Erythroblast (primary cell): ENCODE measurements around the gene CACTIN.
"Not testable (repeated sequence)": the region's sequence is repeated elsewhere in the genome, so short reads cannot be mapped to it uniquely, and the experiment has no call there.

Experiments
- DNase-seq, 2 experiments: peaks; one replicate each; lab custom pipeline; 2025; lab: John Stamatoyannopoulos, UW
- GATA1 ChIP-seq: IDR thresholded peaks from 2 replicates; pipeline ENCODE4 v1.6.1; 2011; ENCODE audit warnings: low read depth, mild to moderate bottlenecking, control low read depth, low read length, moderate library complexity
- POLR2A ChIP-seq: IDR thresholded peaks from 2 replicates; pipeline ENCODE4 v1.6.1; 2011; ENCODE audit warnings: mild to moderate bottlenecking, low read length

The CACTIN gene

DNA sequence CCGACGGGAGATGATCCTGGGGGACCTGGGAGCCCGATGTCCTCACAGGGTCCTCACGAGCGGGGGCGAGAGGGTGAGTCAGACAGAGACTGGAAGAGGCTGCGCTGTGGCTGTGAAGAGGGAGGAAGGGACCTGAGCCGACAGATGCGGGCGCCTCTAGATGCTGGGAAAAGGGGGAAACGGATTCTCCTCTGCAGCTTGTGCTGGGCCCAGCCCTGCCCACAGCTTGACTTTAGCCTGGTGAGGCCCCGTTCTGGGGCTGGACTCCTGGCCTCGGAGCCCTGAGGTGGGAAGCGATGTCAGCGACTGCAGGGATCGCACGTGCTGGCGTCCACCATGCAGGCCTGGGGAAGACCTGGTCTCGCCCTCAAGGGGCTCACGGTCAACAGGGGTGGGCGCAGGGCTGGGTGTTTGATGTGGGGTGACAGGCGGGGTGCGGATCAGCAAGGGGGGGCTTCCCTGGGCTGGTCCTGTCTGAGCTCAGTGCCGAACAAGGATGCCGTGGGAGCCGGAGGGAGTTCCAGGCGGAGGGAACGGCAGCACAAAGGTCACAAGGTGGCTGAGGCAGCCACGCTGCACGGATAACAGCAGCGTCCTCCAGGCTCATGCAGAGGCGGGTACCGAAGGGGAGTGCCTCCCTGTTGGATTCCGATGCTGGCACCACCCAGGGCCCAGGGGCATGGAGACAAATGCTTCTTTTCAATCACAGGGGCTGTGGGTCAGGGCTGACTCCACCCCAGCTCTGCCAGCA, 41.9 kb upstream of the CACTIN start:
- TF ChIP-seq GATA1: no peak
- TF ChIP-seq POLR2A: no peak
- DNase-seq: no peak

DNA sequence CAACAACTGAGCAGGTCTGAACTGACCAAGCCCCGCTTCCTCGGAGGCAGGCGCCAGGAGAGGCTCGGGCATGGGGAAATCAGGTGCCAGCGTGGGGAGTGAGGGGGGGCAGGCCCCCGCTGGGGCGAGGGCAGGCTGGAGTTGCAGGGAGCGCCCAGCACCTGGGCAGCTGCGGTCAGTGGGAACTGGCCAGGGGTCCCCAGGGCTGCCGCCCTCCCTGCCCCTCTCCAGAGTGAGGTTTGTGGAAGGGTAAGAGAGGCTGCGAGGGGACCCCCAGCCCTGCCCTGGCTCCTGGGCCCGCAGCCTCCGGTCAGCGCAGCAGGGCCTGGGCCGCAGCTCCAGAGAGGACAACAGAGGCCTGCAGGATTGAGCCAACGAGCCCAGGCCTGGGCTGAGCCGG, 41.2 kb upstream of the CACTIN start:
- TF ChIP-seq GATA1 (no peak), POLR2A (no peak)
- no peak for DNase-seq

DNA sequence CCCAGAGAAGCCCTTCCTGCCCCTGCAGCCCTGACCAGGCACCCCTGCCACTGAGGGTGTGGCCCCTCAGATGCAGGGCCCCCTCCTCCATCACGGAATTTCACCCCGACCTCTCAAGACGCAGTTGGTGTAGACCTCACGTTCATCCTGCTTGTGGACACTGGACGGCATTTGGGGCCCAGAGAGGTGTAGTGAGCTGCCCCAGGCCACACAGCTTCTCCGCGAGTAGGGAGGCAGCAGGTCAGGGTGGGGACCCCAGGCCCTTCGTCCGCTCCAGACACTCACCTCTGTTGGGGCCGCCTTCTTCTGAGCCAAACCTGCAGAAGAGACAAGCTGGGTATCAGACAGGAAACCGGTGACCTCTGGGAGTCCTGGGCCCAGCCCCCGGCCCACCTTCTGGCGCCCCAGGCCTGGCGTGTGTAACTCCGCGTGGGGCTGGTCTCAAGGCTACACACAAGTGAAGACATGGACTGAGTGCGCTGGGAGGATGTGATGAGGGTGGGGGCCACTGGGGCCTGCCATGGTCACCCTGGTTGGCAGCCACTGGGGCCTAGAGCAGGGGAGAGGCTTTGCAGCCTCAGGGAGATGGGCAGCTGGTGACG, 40.5 kb upstream of the CACTIN start:
- no peak for DNase-seq

DNA sequence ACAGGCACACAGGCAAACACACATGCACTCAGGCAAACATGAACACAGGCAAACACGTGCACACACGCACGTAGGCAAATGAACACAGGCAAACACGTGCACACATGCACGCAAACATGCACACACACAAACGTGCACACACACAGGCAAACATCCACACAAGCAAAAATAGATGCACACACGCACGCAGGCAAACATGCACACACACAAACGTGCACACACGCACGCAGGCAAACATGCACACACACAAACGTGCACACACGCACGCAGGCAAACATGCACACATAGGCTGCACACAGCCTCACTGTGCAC, 39.9 kb upstream of the CACTIN start:
- not testable (repeated sequence) for DNase-seq

More for the DNA sequence above, 40.5 kb upstream of the CACTIN start:
- TF ChIP-seq GATA1: no peak
- TF ChIP-seq POLR2A: no peak

DNA sequence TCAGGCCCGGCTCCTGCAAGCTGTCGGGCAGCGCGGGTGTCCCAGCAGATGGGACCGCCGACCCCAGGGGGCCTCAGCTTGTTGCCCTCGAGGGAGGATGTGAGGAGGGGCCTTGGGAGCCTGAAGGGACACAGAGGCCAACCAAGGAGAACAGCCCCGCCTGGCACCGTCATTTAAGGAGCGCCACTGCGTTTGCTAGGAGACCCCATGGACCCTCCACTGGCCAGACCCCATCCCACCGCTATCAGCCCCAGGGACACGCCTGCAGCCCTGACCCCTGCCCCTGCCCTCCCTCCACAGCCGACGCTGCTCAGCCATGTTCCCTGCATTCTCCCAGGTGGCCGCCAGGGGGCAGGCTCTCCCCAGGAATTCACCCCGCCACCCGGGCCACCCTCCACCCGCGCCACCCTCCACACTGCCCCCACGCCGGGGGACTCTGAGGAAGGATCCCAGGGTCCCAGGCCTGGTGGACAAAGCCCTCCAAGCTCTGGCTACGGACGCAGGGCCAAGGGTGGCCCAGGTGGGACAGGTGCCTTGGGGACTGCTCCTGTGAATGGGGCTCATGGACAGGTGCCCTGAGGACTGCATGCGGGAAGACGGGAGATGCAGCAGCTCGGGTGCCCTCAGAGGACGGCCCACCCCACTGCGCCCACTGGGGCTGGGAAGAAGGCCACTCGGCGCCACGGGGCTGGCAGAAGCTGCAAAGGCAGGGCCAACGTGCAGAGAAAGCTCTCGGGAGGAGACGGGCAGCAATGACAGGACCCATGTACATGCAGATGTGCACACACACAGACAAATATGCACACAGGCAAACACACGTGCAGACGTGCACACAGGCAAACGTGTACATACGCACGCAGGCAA, 39.3 kb upstream of the CACTIN start:
- peak; percentile 47 to 80 for DNase-seq
- no peak for TF ChIP-seq POLR2A
- no peak for TF ChIP-seq GATA1

DNA sequence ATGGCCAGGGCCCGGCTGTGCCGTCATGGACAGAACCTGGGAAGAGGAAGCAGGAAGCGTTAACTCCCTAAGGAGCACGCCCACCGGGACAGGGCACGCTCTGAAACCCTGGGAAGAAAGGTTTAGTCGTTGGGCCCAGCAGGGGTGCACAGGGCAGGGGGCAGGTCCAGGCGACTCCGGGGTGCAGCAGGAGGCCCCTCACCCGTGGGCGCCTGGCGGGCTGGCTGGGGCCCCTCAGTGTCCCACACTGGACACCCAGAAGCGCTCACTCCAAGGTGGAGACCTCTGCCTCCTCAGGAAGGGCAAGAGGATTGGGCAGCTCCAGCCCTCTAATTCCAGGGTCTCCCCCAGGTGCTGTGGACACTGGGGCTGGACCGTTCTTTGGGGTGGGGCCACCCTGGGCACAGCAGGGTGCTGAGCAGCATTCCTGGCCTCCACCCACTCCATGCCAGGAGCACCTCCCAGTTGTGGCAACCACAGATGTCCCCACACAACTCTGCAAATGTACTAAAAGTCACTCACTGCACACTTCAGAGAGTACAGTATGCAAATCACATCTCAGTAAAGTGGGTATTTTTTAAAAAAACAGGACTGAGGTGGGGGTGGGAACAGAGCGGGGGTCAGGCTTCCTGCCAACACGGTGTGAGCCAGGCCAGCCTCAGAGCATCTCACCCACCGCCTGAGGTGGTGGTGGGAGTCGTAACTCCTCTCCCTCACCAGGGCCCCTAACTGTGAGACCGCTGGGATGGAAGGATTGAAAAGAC, 38.5 kb upstream of the CACTIN start:
- DNase-seq: no peak

DNA sequence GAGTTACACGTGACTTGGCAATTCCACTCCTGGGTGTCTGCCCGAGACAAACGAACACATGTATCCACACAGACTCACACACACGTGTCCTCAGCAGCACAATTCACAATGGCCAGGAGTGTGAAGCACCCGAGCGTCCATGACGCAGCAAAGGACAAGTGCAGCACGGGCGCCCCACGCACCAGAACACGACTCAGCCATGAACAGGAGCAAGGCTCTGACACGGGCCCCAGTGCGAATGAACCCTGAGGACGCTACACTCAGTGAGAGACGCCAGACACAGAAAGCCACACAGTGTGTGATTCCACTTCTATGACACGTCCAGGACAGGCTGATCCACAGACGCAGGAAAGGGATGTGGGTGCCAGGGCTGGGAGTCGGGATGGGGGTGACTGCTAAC, 37.2 kb upstream of the CACTIN start:
- no peak for DNase-seq
- TF ChIP-seq POLR2A (no peak), GATA1 (no peak)

More for the DNA sequence above, 38.5 kb upstream of the CACTIN start:
- no peak for TF ChIP-seq GATA1
- no peak for TF ChIP-seq POLR2A

DNA sequence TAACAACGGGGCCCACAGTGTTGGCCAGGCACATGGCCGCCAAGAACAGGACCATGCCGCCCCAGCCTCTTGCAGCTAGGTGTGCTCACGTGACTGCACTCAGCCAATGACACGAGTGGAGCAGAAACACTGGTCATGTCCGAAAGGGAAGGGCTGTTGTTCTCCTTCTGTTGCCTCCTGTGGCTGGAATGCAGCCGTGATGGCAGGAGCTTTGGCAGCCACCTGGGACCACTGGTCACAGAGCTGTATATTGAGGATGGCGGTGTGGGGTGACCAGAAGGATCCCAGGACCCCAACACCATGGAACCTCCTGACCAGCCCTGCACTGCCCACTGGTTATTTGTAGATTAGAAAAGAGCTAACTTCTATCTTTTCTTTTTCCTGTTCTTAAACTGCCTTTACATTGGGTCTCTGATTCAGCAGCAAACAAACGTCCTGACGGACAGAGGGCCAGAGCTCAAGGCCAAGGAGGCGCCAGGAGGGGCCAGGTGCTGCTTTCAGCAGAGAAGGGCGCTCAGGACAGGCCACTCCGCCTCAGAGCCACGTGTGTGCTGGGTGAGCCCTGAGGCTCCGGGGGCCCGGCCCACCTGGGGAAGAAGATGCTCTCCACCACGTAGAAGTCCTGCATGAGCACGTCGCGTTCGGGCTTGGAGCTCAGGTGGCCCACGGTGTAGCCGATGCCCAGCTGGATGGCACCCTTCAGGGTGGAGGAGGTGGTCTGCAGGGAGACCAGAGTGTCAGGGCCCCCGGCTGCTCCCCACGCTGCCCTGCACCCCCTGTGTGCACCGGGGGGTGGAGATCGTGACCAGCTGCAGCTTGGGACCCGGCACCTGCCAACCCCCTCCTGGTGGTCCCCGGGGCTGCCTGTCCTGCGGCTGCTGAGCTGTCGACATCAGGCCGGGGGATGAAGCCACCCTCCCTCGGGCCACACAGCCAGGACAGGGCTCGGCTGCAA, 35.0 kb upstream of the CACTIN start:
- no peak for DNase-seq
- no peak for TF ChIP-seq GATA1
- no peak for TF ChIP-seq POLR2A

DNA sequence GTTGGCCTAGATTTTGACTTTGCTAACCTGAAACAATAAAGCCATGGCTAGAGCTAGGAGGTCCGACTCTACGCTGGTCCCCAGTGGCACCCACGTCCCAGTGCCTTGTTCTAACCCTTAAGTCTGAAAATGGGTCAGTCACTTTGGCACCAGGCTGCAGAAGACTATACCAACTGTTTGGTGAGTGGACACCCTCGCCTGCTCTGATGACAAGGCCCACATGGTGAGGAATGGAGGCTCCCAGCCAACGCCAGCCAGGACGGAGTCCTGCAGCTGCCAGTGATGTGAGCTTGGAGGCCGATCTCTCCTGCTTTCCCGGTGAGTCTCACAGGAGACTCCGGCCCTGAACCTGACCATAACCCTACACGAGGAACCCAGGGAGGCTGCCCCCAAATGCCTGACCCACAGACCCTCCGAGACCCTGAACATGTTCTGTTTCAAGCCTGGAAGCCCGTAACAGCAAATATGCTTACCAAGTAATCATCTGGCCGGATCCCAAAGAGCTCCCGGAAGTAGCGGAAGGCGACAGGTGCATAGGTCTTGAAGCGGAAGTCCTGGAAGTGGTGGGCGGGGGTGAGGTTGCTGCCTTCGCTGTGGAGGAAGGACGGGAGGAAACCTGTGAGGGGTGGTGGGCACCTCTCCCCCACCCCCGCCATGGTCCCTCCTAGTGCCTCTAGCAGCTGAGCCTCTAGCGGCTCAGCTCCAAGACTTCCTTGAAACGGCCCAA, 34.1 kb upstream of the CACTIN start:
- TF ChIP-seq POLR2A (no peak), GATA1 (no peak)
- no peak for DNase-seq

DNA sequence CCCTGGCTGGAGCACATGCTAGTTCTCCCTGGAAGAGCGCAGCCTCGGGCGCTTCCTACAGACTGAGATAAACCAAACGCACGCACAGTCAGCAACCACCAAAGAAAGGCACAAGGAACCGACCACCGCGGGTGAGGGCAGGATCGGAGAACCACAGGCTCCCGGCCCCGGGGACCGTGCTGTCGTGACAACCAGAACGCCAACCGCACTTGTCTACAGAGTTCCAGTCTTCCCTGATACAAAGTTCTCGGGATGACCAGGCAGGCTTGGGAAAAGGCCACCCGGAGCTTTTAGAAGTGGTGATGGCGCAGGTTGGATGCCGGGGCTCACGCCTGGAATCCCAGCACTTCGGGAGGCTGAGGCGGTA, 33.1 kb upstream of the CACTIN start:
- no peak for DNase-seq

DNA sequence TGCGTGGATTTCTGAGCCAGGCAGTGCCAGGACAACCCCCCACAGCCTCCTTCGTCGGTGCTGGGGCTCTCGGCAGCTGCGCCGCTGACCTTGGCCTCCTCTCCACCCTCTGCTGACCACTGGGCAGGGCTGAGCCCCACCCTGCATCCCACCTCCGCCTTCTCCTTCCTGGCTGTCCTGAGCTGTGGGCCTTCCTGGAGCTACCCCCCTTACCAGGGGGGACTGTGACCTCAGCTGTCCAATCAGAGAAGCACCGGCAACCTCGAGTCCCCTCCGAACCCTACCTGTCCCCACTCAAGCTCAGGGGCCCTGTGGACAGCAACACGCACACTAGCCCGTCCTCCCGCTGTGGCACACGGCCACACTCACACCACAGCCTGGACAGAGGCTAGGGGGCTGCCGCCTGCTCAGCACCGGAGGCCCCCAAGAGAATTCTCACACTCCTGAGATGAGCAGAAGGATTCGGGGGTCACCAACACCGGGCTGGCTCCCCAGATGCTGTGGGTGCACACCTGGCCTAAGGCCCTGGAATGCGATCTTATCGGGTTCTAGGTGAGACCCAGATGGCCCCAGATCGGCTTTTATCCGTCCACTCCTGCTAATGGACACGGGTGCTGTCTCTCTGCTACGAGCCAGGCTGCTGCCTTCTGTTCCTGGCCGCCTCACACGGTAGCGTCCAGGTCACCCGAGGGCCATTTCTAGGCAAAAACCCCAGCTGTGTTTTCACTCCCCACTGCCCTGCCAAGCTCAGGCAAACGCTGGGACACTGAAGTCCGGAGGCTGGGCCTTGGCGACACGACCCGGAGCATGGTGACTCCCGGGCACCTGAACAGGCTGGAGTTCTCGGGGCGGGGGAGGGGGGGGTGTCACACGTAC, 32.5 kb upstream of the CACTIN start:
- no peak for TF ChIP-seq POLR2A
- TF ChIP-seq GATA1: no peak
- no peak for DNase-seq

More for the DNA sequence above, 33.1 kb upstream of the CACTIN start:
- no peak for TF ChIP-seq GATA1
- no peak for TF ChIP-seq POLR2A
